Measurements from ENCODE around the gene SPATA21.

The SPATA21 gene

GRCh38 chr1:16450863-16451481, 13.7 kb upstream of the SPATA21 start:
- no peaks in the 10 kb centered on the region for H4K20me1 ChIP-seq (ENCODE audit: low read depth, low read length)
- H3F3A ChIP-seq (ENCODE audit: insufficient read depth), result no peaks in the 10 kb centered on the region
- no peaks in the 10 kb centered on the region for H3K36me3 ChIP-seq (ENCODE audit: low read length)
- H3K9ac ChIP-seq (ENCODE audit: low read length), result no peak overlapping the region
- TF ChIP-seq CTCF (IDR thresholded peaks at IDR 0.05; ENCODE audit: insufficient read depth, low read length, poor library complexity, severe bottlenecking) (no peak), EZH2phosphoT487 (conservative IDR thresholded peaks at IDR 0.05; ENCODE audit: low read length) (no peak)
- H3K27ac ChIP-seq (ENCODE audit: low read depth, low read length), result no peak overlapping the region
- no peak overlapping the region for H2AFZ ChIP-seq (ENCODE audit: low read depth, low read length, severe bottlenecking)
- H3K9me2 ChIP-seq (replicated peaks; ENCODE audit: insufficient read depth, low read length), result no peaks in the 10 kb centered on the region
- H3K27me3 ChIP-seq (ENCODE audit: low read length), result no peaks in the 10 kb centered on the region
- H3K9me3 ChIP-seq (ENCODE audit: insufficient read depth, low read length), result no peaks in the 10 kb centered on the region
- no peak overlapping the region for H3K4me2 ChIP-seq (ENCODE audit: low read depth, low read length, poor library complexity, severe bottlenecking)
- no peak overlapping the region for H3K4me3 ChIP-seq (ENCODE audit: insufficient read depth, low read length, poor library complexity, severe bottlenecking)
- H3K79me2 ChIP-seq (ENCODE audit: insufficient read depth, low read length), result no peaks in the 10 kb centered on the region

DNA sequence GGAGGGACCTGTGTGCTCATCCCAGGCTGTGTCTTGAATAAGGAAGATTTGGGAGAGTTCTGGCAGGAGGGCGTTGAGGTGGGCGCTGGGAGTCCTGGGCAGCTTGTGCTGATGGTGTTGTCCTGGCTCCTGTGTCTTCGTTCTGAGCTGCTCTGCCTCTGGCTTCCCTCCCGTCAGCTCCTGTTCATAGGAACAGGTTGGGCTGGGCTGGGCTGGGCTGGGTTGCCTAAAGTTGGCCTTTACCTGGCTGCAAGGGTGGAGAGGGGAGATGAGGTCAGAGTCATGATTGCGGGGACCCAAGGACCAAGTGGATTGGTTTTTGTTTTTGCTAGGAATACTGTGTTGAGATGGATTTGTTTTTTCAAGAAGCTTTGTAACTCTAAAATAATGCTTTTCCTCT, 12.4 kb upstream of the SPATA21 start:
- Histone ChIP-seq H3K9ac (ENCODE audit: low read length) (no peak overlapping the region), H3F3A (ENCODE audit: insufficient read depth) (no peaks in the 10 kb centered on the region), H3K79me2 (ENCODE audit: insufficient read depth, low read length) (no peaks in the 10 kb centered on the region), H3K4me3 (ENCODE audit: insufficient read depth, low read length, poor library complexity, severe bottlenecking) (no peak overlapping the region), H3K36me3 (ENCODE audit: low read length) (no peaks in the 10 kb centered on the region), H3K27me3 (ENCODE audit: low read length) (no peaks in the 10 kb centered on the region), H3K27ac (ENCODE audit: low read depth, low read length) (no peak overlapping the region), H3K4me2 (ENCODE audit: low read depth, low read length, poor library complexity, severe bottlenecking) (no peak overlapping the region), H3K9me3 (ENCODE audit: insufficient read depth, low read length) (no peaks in the 10 kb centered on the region), H2AFZ (ENCODE audit: low read depth, low read length, severe bottlenecking) (no peak overlapping the region), H4K20me1 (ENCODE audit: low read depth, low read length) (no peaks in the 10 kb centered on the region), H3K9me2 (replicated peaks; ENCODE audit: insufficient read depth, low read length) (no peaks in the 10 kb centered on the region)
- TF ChIP-seq CTCF (IDR thresholded peaks at IDR 0.05; ENCODE audit: insufficient read depth, low read length, poor library complexity, severe bottlenecking) (no peak), EZH2phosphoT487 (conservative IDR thresholded peaks at IDR 0.05; ENCODE audit: low read length) (no peak)

DNA sequence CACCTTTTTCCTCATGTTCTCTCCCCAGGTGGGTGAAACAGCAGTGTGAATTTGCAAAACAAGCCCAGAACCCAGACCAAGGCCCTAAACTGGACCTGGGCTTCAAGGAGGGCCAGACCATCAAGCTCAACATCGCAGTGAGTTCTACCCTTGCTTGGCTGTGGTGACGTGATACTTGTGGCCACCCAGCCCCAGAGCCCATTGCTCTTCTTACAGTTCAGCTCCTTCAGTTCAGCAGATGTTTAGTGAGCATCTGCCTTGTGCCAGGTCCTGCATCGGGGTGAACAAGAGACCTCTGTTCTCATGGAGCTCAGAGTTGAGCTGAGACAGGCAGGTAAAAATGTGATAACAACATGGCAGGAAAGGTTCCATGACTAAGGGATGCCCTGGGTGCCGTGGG, 11.8 kb upstream of the SPATA21 start:
- Histone ChIP-seq H3K4me2 (ENCODE audit: low read depth, low read length, poor library complexity, severe bottlenecking) (no peak overlapping the region), H3F3A (ENCODE audit: insufficient read depth) (no peaks in the 10 kb centered on the region), H3K9ac (ENCODE audit: low read length) (no peak overlapping the region), H3K4me3 (ENCODE audit: insufficient read depth, low read length, poor library complexity, severe bottlenecking) (no peak overlapping the region), H4K20me1 (ENCODE audit: low read depth, low read length) (no peaks in the 10 kb centered on the region), H3K9me3 (ENCODE audit: insufficient read depth, low read length) (no peaks in the 10 kb centered on the region), H3K9me2 (replicated peaks; ENCODE audit: insufficient read depth, low read length) (no peaks in the 10 kb centered on the region), H3K36me3 (ENCODE audit: low read length) (no peaks in the 10 kb centered on the region), H3K79me2 (ENCODE audit: insufficient read depth, low read length) (no peaks in the 10 kb centered on the region), H2AFZ (ENCODE audit: low read depth, low read length, severe bottlenecking) (no peak overlapping the region), H3K27ac (ENCODE audit: low read depth, low read length) (no peak overlapping the region), H3K27me3 (ENCODE audit: low read length) (no peaks in the 10 kb centered on the region)
- TF ChIP-seq CTCF (IDR thresholded peaks at IDR 0.05; ENCODE audit: insufficient read depth, low read length, poor library complexity, severe bottlenecking) (no peak), EZH2phosphoT487 (conservative IDR thresholded peaks at IDR 0.05; ENCODE audit: low read length) (no peak)
